ENCODE measurements around the gene MPP1.

MPP1 gene

GRCh38 chrX:154774622-154775021, 30.7 kb downstream of the MPP1 start:
- no peak for DNase-seq

- peak; percentile 97 for DNase-seq
These were observed 42.6 kb downstream of the MPP1 start, which contains the start of gene DKC1 for GRCh38 chrX:154762537-154763296. DKC1 (plus strand) TSS chrX:154762864; CDS start chrX:154762966, 102 bp downstream.

- no peak for DNase-seq
These were observed 43.2 kb downstream of the MPP1 start for GRCh38 chrX:154761977-154762536.

- no peak for DNase-seq
These were observed 46.6 kb downstream of the MPP1 start for GRCh38 chrX:154758696-154759095.

GRCh38 chrX:154751669-154752271, 53.5 kb downstream of the MPP1 start:
- DNase-seq = no peak

GRCh38 chrX:154751203-154751668, 54.0 kb downstream of the MPP1 start:
- no peak for DNase-seq

GRCh38 chrX:154750301-154751202, 54.7 kb downstream of the MPP1 start, which contains the start of gene GAB3:
GAB3 (minus strand) TSS chrX:154751077; CDS start chrX:154751025, 52 bp downstream.
- DNase-seq = peak; percentile 39

- DNase-seq = no peak
These were observed 55.4 kb downstream of the MPP1 start for GRCh38 chrX:154749856-154750255.

GRCh38 chrX:154748712-154749339, 56.5 kb downstream of the MPP1 start:
- peak; percentile 59 for DNase-seq

- DNase-seq = no peak
These were observed 62.7 kb downstream of the MPP1 start for GRCh38 chrX:154742613-154743012.

- DNase-seq = no peak
These were observed 65.3 kb downstream of the MPP1 start for GRCh38 chrX:154739952-154740465.

GRCh38 chrX:154738011-154738738, 67.1 kb downstream of the MPP1 start:
- DNase-seq = peak; percentile 77

- no peak for DNase-seq
These were observed 68.1 kb downstream of the MPP1 start for GRCh38 chrX:154737136-154737535.

- peak; percentile 64 for DNase-seq
These were observed 69.4 kb downstream of the MPP1 start for GRCh38 chrX:154735695-154736393.

- no peak for DNase-seq
These were observed 71.1 kb downstream of the MPP1 start for GRCh38 chrX:154734061-154734781.

GRCh38 chrX:154733066-154733425, 72.2 kb downstream of the MPP1 start:
- no peak for DNase-seq

- DNase-seq = no peak
These were observed 72.7 kb downstream of the MPP1 start for GRCh38 chrX:154732421-154733065.

- no peak for DNase-seq
These were observed 73.4 kb downstream of the MPP1 start for GRCh38 chrX:154731881-154732280.

GRCh38 chrX:154731184-154731583, 74.1 kb downstream of the MPP1 start:
- DNase-seq = no peak
